ENCODE results near the gene FOXE3.

FOXE3 gene

GRCh38 chr1:47396671-47397196, 19.4 kb upstream of the FOXE3 start:
- no peaks in the 10 kb centered on the region for H3K9me3 ChIP-seq (ENCODE audit: severe bottlenecking)
- H3K36me3 ChIP-seq = no peaks in the 10 kb centered on the region
- no peak overlapping the region for H3K4me3 ChIP-seq (ENCODE audit: low read depth, low read length)
- no peaks in the 10 kb centered on the region for H3K27me3 ChIP-seq (ENCODE audit: insufficient read depth, low read depth, severe bottlenecking)
- H3K27ac ChIP-seq = no peak overlapping the region
- TF ChIP-seq CTCF (IDR thresholded peaks at IDR 0.05; ENCODE audit: low read depth, low read length) = no peak
- DNase-seq = no peak

GRCh38 chr1:47399138-47399845, 16.8 kb upstream of the FOXE3 start:
- TF ChIP-seq CTCF (IDR thresholded peaks at IDR 0.05; ENCODE audit: low read depth, low read length) = no peak
- Histone ChIP-seq H3K27ac (no peak overlapping the region), H3K27me3 (ENCODE audit: insufficient read depth, low read depth, severe bottlenecking) (no peaks in the 10 kb centered on the region), H3K4me3 (ENCODE audit: low read depth, low read length) (no peak overlapping the region), H3K9me3 (ENCODE audit: severe bottlenecking) (no peaks in the 10 kb centered on the region), H3K36me3 (no peaks in the 10 kb centered on the region)
- no peak for DNase-seq

- no peaks in the 10 kb centered on the region for H3K27me3 ChIP-seq (ENCODE audit: insufficient read depth, low read depth, severe bottlenecking)
- H3K9me3 ChIP-seq (ENCODE audit: severe bottlenecking) = no peaks in the 10 kb centered on the region
Observed at GRCh38 chr1:47399846-47400155, 16.3 kb upstream of the FOXE3 start.

GRCh38 chr1:47401761-47402160, 14.3 kb upstream of the FOXE3 start:
- Histone ChIP-seq H3K27me3 (ENCODE audit: insufficient read depth, low read depth, severe bottlenecking) (no peaks in the 10 kb centered on the region), H3K36me3 (no peaks in the 10 kb centered on the region), H3K4me3 (ENCODE audit: low read depth, low read length) (no peak overlapping the region), H3K9me3 (ENCODE audit: severe bottlenecking) (no peaks in the 10 kb centered on the region), H3K27ac (no peak overlapping the region)
- DNase-seq = no peak
- no peak for TF ChIP-seq CTCF (IDR thresholded peaks at IDR 0.05; ENCODE audit: low read depth, low read length)

More at GRCh38 chr1:47399846-47400155, 16.3 kb upstream of the FOXE3 start:
- no peak for TF ChIP-seq CTCF (IDR thresholded peaks at IDR 0.05; ENCODE audit: low read depth, low read length)
- H3K27ac ChIP-seq = no peak overlapping the region
- DNase-seq = peak; percentile 44
- no peak overlapping the region for H3K4me3 ChIP-seq (ENCODE audit: low read depth, low read length)
- no peaks in the 10 kb centered on the region for H3K36me3 ChIP-seq

- H3K9me3 ChIP-seq (ENCODE audit: severe bottlenecking) = no peaks in the 10 kb centered on the region
- H3K27ac ChIP-seq = no peak overlapping the region
- TF ChIP-seq CTCF (IDR thresholded peaks at IDR 0.05; ENCODE audit: low read depth, low read length) = no peak
- H3K4me3 ChIP-seq (ENCODE audit: low read depth, low read length) = no peak overlapping the region
- no peaks in the 10 kb centered on the region for H3K36me3 ChIP-seq
- DNase-seq = no peak
- no peaks in the 10 kb centered on the region for H3K27me3 ChIP-seq (ENCODE audit: insufficient read depth, low read depth, severe bottlenecking)
Observed at GRCh38 chr1:47402591-47402990, 13.5 kb upstream of the FOXE3 start.
